Measurements from ENCODE around the gene PSME3IP1. TPM values are rescaled to one million over a fixed set of nuclear protein-coding genes. Genes with fewer than 3 reads are reported as not detected.
A peak's percentile ranks its signal among the peaks of the same experiment; 100 is the strongest.

PSME3IP1 gene
- total RNA-seq, 1 donor from 2014 or later, result 51.3 TPM

DNA sequence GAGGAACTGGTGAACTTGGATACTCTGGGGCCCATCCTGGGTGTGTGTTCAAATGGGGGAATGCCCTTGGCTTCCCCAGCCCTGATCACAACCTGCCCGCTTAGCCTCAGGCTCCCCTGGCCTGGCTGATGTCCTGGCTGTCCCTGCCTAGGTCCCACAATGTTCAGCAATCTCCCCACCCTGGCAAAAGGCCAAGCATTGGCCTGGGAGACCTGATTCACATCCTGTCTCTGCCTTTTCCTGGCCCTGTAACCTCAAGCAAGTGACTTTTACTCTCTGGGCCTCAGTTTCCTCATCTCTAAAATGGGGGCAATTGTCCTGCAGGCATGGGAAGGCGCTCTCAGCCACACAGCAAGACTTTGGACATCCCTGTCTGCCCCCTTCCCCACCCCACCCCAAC is 79.1 kb downstream of the PSME3IP1 start:
- H3K27ac Mint-ChIP-seq (ENCODE audit: unreplicated experiment), result no peak overlapping the region
- no peaks in the 10 kb centered on the region for H3K36me3 Mint-ChIP-seq (ENCODE audit: low read depth)
- H3K4me3 Mint-ChIP-seq (ENCODE audit: unreplicated experiment), result no peak overlapping the region
- no peak for DNase-seq (ENCODE audit: low spot score)
- H3K9me3 Mint-ChIP-seq (ENCODE audit: low read depth), result no peaks in the 10 kb centered on the region
- H3K4me1 Mint-ChIP-seq (ENCODE audit: low read depth), result peaks cover 10% of the 10 kb centered on the region
- H3K27me3 Mint-ChIP-seq (ENCODE audit: low read depth), result no peaks in the 10 kb centered on the region
- TF ChIP-seq, protein P1, sequence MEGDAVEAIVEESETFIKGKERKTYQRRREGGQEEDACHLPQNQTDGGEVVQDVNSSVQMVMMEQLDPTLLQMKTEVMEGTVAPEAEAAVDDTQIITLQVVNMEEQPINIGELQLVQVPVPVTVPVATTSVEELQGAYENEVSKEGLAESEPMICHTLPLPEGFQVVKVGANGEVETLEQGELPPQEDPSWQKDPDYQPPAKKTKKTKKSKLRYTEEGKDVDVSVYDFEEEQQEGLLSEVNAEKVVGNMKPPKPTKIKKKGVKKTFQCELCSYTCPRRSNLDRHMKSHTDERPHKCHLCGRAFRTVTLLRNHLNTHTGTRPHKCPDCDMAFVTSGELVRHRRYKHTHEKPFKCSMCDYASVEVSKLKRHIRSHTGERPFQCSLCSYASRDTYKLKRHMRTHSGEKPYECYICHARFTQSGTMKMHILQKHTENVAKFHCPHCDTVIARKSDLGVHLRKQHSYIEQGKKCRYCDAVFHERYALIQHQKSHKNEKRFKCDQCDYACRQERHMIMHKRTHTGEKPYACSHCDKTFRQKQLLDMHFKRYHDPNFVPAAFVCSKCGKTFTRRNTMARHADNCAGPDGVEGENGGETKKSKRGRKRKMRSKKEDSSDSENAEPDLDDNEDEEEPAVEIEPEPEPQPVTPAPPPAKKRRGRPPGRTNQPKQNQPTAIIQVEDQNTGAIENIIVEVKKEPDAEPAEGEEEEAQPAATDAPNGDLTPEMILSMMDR (IDR thresholded peaks at IDR 0.05), result no peak

DNA sequence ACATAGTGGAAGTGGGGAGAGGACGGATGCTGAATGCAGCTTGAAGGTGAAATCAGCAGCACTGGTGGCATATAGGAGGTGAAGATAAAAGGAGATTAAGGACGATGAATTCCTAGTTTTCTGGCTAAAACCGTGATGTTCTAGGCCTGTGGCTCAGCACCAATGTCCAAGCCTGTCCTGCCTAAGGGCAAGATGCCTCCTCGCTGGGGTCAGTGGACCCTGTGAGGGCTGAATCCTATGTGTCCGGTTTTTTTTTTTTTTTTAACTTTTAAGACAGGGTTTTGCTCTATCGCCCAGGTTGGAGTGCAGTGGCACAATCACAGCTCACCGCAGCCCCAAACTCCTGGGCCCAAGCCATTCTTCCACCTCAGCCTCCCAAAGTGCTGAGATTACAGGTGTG is 80.7 kb downstream of the PSME3IP1 start:
- TF ChIP-seq, protein P1 (IDR thresholded peaks at IDR 0.05), result no peak
- Mint-ChIP-seq H3K4me3 (ENCODE audit: unreplicated experiment) (no peak overlapping the region), H3K27me3 (ENCODE audit: low read depth) (no peaks in the 10 kb centered on the region), H3K9me3 (ENCODE audit: low read depth) (no peaks in the 10 kb centered on the region), H3K36me3 (ENCODE audit: low read depth) (no peaks in the 10 kb centered on the region), H3K4me1 (ENCODE audit: low read depth) (peaks cover 10% of the 10 kb centered on the region), H3K27ac (ENCODE audit: unreplicated experiment) (peak overlapping the region; percentile 55)
- DNase-seq (ENCODE audit: low spot score), result no peak

DNA sequence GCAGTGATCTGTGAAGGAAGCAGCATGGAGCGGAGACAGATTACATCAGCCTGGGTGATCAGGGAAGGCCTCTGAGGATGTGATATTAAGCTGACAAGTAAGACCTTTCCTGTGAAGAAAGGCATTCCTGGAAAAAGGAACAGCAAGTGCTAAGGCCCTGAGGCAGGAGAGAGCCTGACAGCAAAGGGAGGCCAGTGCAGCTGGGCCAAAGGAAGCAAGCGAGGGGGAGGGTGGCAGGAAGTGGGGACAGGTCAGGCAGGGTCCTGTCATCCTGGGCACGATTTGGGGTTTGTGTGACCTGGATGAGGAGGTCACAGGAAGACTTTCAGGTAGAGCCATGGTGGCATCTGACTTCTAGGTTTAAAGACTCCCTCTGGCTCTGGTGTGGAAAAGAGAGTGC is 81.1 kb downstream of the PSME3IP1 start:
- no peaks in the 10 kb centered on the region for H3K9me3 Mint-ChIP-seq (ENCODE audit: low read depth)
- H3K4me3 Mint-ChIP-seq (ENCODE audit: unreplicated experiment), result no peak overlapping the region
- no peak for DNase-seq (ENCODE audit: low spot score)
- H3K36me3 Mint-ChIP-seq (ENCODE audit: low read depth), result no peaks in the 10 kb centered on the region
- TF ChIP-seq, protein P1 (IDR thresholded peaks at IDR 0.05), result no peak
- peak overlapping the region; percentile 55 for H3K27ac Mint-ChIP-seq (ENCODE audit: unreplicated experiment)
- H3K4me1 Mint-ChIP-seq (ENCODE audit: low read depth), result peaks cover 13% of the 10 kb centered on the region
- no peaks in the 10 kb centered on the region for H3K27me3 Mint-ChIP-seq (ENCODE audit: low read depth)

DNA sequence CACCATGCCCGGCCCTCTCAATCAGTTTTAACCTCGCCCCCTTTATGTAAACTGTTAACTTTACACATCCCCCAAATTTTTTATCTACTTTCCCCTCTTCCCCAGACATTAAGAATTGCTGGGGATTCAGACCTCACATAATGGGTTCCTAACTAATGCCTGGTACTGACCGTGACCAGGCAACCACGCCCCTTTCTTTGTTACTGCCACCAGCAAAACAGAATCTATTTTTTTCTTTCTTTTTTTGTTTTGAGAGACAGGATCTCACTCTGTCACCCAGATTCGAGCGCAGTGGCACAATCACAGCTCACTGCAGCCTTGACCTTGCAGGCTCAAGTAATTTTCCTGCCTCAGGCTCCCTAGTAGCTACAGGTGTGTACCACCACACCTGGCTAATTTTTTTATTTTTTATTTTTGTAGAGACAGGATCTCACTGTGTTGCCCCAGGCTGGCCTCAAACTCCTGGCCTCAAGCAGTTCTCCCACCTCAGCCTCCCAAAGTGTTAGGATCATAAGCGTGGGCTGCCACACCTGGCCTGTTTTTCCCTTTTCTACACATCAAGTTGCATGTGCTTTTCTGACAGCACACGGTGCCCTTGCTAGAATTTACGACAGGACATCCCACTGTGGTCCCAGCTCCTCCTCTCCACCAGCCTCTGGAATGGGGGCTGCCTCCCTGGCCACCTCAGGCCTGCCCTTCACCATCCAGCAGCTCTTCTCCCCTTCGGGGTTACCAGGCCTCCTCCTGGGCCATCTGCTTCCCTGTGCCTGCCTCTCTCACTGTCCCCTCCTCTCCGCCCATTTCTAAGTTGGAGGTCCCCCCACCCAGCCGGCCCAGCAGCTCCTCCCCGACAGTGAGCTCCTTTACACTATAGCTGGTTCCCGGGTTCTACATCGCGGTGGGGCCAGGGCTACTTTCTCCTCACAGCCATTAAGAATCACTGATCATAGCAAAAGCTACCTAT is 82.7 kb downstream of the PSME3IP1 start:
- H3K4me3 Mint-ChIP-seq (ENCODE audit: unreplicated experiment), result no peak overlapping the region
- TF ChIP-seq, protein P1 (IDR thresholded peaks at IDR 0.05), result no peak
- H3K27ac Mint-ChIP-seq (ENCODE audit: unreplicated experiment), result no peak overlapping the region
- H3K36me3 Mint-ChIP-seq (ENCODE audit: low read depth), result no peaks in the 10 kb centered on the region
- no peak for DNase-seq (ENCODE audit: low spot score)
- H3K9me3 Mint-ChIP-seq (ENCODE audit: low read depth), result no peaks in the 10 kb centered on the region
- no peaks in the 10 kb centered on the region for H3K27me3 Mint-ChIP-seq (ENCODE audit: low read depth)
- H3K4me1 Mint-ChIP-seq (ENCODE audit: low read depth), result peaks cover 13% of the 10 kb centered on the region

Other genes starting within 250 kb of the PSME3IP1 start
- not detected in 3 replicates for gene CETP, start 224.1 kb downstream of the PSME3IP1 start, total RNA-seq
- 6.3 to 10.7 TPM (median 6.6 TPM) in 3 replicates for gene NLRC5, start 196.5 kb downstream of the PSME3IP1 start, total RNA-seq
- 10.0 to 22.3 TPM (median 21.8 TPM) in 3 replicates for gene CPNE2, start 93.5 kb downstream of the PSME3IP1 start, total RNA-seq
- gene RSPRY1, start 290 bp upstream of the PSME3IP1 start, total RNA-seq, result 38.9 to 48.7 TPM (median 42.6 TPM) in 3 replicates
- gene ARL2BP, start 59.2 kb upstream of the PSME3IP1 start, total RNA-seq, result 69.5 to 89.1 TPM (median 70.1 TPM) in 3 replicates
- 0.02 TPM in 1 of 3 replicates, not detected in the others for gene PLLP, start 98.6 kb upstream of the PSME3IP1 start, total RNA-seq
- gene CCL22, start 172.7 kb upstream of the PSME3IP1 start, total RNA-seq, result not detected in 3 replicates
- gene CX3CL1, start 186.5 kb upstream of the PSME3IP1 start, total RNA-seq, result 11.2 to 47.9 TPM (median 46.0 TPM) in 3 replicates
- not detected in 3 replicates for gene CCL17, start 218.7 kb upstream of the PSME3IP1 start, total RNA-seq

Measured in chondrocyte (in vitro differentiated cells).